ENCODE measurements around the gene LDHD. TPM values are rescaled to one million over a fixed set of nuclear protein-coding genes. Genes with fewer than 3 reads are reported as not detected.

The LDHD gene
- total RNA-seq, 5 donors from 2014 or later (not counting 1 experiment from before 2014, with no cell fraction given), result 0.13 to 0.47 (median 0.26) TPM; not detected in 2

DNA sequence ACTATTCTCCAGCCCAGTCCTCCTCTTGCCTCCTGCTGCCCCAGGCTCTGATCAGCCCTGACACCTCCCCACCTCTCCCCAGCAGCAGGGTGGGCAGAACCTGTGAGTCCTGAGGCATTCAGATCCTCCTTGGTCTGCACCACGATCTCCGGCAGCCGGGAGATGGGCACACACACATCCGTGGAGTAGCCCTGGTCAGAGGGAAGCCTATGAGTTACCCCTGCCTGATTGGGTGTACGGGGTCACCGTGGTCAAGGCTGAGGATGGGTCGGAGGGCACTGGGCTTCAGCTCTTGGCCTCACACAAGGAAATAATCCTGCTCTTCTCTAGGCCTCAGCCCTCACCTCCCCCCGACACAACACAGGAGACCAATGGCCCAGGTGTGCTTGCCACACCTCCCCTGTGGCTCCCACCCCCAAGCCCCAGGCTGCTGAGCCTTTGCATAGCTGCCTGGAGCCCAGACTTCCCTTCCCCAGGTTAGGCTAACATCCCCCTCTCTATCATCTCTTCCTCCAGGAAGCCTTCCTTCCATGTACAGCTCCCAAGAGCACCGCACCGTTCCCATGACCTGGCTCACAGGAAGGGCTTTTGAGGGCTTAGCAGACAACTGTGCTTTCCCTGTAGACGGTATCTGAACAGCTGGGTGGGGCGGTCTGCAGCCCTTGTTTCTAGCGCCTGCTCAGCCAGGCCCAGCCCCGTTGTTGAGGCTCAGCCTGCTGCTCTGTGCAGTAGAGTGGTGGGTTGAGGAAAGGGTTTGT is 3.7 kb downstream of the LDHD start:
- H3K27me3 ChIP-seq (replicated peaks in 1 of 2; ENCODE audit: control insufficient read depth in 2 of 2, extremely low read depth in 1 of 2, insufficient read depth in 2 of 2, low read length in 1 of 2), result peaks cover 0 to 34% of the 10 kb centered on the region in 2 experiments
- no peak overlapping the region for H3K27ac ChIP-seq (ENCODE audit: low read length)
- no peak for DNase-seq
- POLR2A ChIA-PET, result no interaction called here
- H3K4me3 Mint-ChIP-seq, result no peak overlapping the region
- no peaks in the 10 kb centered on the region for H3K36me3 Mint-ChIP-seq
- H3K9me3 ChIP-seq, result no peaks in the 10 kb centered on the region
- no peak overlapping the region for H3K4me3 ChIP-seq (ENCODE audit: control insufficient read depth in 1 of 2, extremely low read depth in 1 of 2, low read length in 1 of 2)
- no peaks in the 10 kb centered on the region for H3K9me3 Mint-ChIP-seq
- H3K4me1 ChIP-seq (ENCODE audit: control insufficient read depth in 1 of 2, extremely low read depth in 1 of 2, insufficient read depth in 2 of 2, low read length in 2 of 2), result peaks cover 22 to 41% of the 10 kb centered on the region in 2 experiments
- CTCF ChIA-PET, result interaction anchor here in 1 of 2 donors (1.2 kb wide), 1 partner anchor 48 kb away, joined by 3 read pairs; no protein-coding TSS in a partner anchor
- no peaks in the 10 kb centered on the region for H3K36me3 ChIP-seq (ENCODE audit: control insufficient read depth in 2 of 2, extremely low read depth in 1 of 2, insufficient read depth in 1 of 2, low read length in 1 of 2)
- peaks cover 4 to 13% of the 10 kb centered on the region in 2 donors for H3K27me3 Mint-ChIP-seq
- no peak for ATAC-seq (replicated peaks in 1 of 4)
- no peak overlapping the region for H3K27ac Mint-ChIP-seq
- peaks cover 28 to 35% (median 33%) of the 10 kb centered on the region in 3 donors for H3K4me1 Mint-ChIP-seq
- 72% methylated on average over 12 of the region's 14 CpGs for WGBS (ENCODE audit: insufficient coverage)

- no peak overlapping the region for H3K4me3 ChIP-seq (ENCODE audit: control insufficient read depth in 1 of 2, extremely low read depth in 1 of 2, low read length in 1 of 2)
- no peaks in the 10 kb centered on the region for H3K9me3 ChIP-seq
- H3K27me3 ChIP-seq (replicated peaks in 1 of 2; ENCODE audit: control insufficient read depth in 2 of 2, extremely low read depth in 1 of 2, insufficient read depth in 2 of 2, low read length in 1 of 2), result peaks cover 0 to 34% of the 10 kb centered on the region in 2 experiments
- ATAC-seq (replicated peaks in 1 of 4), result no peak
- ChIA-PET POLR2A (no interaction called here), CTCF (interaction anchor here (0.6 to 1.7 kb wide), 17 partner anchors 10 to 299 kb away, joined by 3 to 35 read pairs (median 5); partner anchors contain the start of genes ZNRF1 (in 2 of the 2) and WDR59 (in 1 of the 2))
- no peaks in the 10 kb centered on the region for H3K36me3 ChIP-seq (ENCODE audit: control insufficient read depth in 2 of 2, extremely low read depth in 1 of 2, insufficient read depth in 1 of 2, low read length in 1 of 2)
- Mint-ChIP-seq H3K4me3 (no peak overlapping the region), H3K4me1 (peaks cover 28 to 38% (median 34%) of the 10 kb centered on the region in 3 donors), H3K27ac (no peak overlapping the region), H3K36me3 (no peaks in the 10 kb centered on the region), H3K27me3 (peaks cover 4 to 13% of the 10 kb centered on the region in 2 donors), H3K9me3 (no peaks in the 10 kb centered on the region)
- no peak for DNase-seq
- 48% methylated on average over 22 of the region's 26 CpGs for WGBS (ENCODE audit: insufficient coverage)
- H3K4me1 ChIP-seq (ENCODE audit: control insufficient read depth in 1 of 2, extremely low read depth in 1 of 2, insufficient read depth in 2 of 2, low read length in 2 of 2), result peaks cover 22 to 45% of the 10 kb centered on the region in 2 experiments
- no peak overlapping the region for H3K27ac ChIP-seq (ENCODE audit: low read length)
These were observed 4.4 kb downstream of the LDHD start for GRCh38 chr16:75111961-75112733.

DNA sequence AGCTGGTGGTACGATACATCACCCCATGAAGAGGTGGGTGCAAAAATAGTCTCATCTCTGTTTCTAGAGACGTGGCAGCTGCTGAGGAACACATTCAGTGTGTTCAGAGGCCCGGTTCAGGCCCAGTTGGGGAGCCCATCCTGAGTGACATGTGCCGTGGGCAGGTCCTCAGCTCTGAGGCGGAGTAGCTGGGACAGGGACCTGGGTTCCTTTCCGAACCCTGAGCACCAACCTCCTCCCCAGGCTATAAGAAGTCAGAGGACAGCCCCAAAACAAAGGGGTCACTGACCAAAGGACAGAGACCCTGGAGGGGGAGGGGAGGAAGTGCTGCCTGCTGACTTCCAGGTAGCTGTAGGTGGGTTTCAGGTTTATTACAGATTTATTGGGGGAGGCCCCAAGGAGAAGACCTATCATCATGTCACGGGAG is 5.1 kb downstream of the LDHD start:
- no peak for DNase-seq
- ChIA-PET CTCF (interaction anchor here (0.6 to 1.7 kb wide), 34 partner anchors 8 to 302 kb away, joined by 3 to 35 read pairs (median 4); partner anchors contain the start of genes ZNRF1 (in 2 of the 2) and WDR59 (in 1 of the 2)), POLR2A (no interaction called here)
- ATAC-seq (replicated peaks in 1 of 4), result peak in 3 of 4 experiments; percentile 11 to 25 (median 14)
- peaks cover 28 to 41% (median 34%) of the 10 kb centered on the region in 3 donors for H3K4me1 Mint-ChIP-seq
- peaks cover 0 to 34% of the 10 kb centered on the region in 2 experiments for H3K27me3 ChIP-seq (replicated peaks in 1 of 2; ENCODE audit: control insufficient read depth in 2 of 2, extremely low read depth in 1 of 2, insufficient read depth in 2 of 2, low read length in 1 of 2)
- no peaks in the 10 kb centered on the region for H3K9me3 ChIP-seq
- WGBS (ENCODE audit: insufficient coverage), result 36% methylated on average over 5 of the region's 7 CpGs
- H3K27ac Mint-ChIP-seq, result no peak overlapping the region
- peaks cover 4 to 13% of the 10 kb centered on the region in 2 donors for H3K27me3 Mint-ChIP-seq
- peaks cover 22 to 48% of the 10 kb centered on the region in 2 experiments for H3K4me1 ChIP-seq (ENCODE audit: control insufficient read depth in 1 of 2, extremely low read depth in 1 of 2, insufficient read depth in 2 of 2, low read length in 2 of 2)
- H3K27ac ChIP-seq (ENCODE audit: low read length), result peak overlapping the region; percentile 26
- H3K36me3 Mint-ChIP-seq, result no peaks in the 10 kb centered on the region
- H3K9me3 Mint-ChIP-seq, result no peaks in the 10 kb centered on the region
- H3K36me3 ChIP-seq (ENCODE audit: control insufficient read depth in 2 of 2, extremely low read depth in 1 of 2, insufficient read depth in 1 of 2, low read length in 1 of 2), result no peaks in the 10 kb centered on the region
- no peak overlapping the region for H3K4me3 Mint-ChIP-seq
- no peak overlapping the region for H3K4me3 ChIP-seq (ENCODE audit: control insufficient read depth in 1 of 2, extremely low read depth in 1 of 2, low read length in 1 of 2)

GRCh38 chr16:75110637-75111513 is 5.7 kb downstream of the LDHD start:
- POLR2A ChIA-PET, result no interaction called here
- H3K4me1 Mint-ChIP-seq, result peaks cover 33 to 47% (median 40%) of the 10 kb centered on the region in 3 donors

DNA sequence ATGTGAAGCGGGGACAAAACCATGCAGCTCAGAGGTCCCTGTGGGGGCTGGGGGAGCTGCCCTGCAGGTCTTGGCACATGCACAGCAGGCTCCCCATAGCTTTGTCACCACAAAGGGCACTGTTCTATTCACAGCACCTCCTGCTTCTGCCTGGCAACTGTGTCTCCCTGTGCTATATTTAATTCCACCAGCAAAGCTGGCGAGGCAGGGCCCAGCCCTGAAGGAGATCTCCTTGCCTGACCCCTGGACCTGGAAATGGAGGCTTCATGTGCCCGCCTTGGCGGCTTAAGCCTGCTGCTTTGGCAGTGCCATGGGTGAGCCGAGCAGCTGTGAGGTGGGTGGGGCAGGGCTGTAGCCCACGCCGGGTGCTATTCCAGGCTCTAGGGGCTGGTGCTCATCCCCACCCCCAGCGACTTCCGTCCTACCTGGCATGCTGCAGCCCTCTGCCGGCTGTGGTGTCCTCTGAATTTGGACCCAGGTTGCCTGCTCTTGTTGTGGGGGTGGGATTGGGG is 6.8 kb downstream of the LDHD start:
- ChIA-PET POLR2A (no interaction called here), CTCF (interaction anchor here (0.6 to 2.0 kb wide), 5 partner anchors 11 to 125 kb away, joined by 3 to 16 read pairs (median 7); partner anchors contain the start of genes WDR59 (in 1 of the 2) and ZNRF1 (in 1 of the 2))
- 73% methylated on average over 4 of the region's 10 CpGs for WGBS (ENCODE audit: insufficient coverage)
- peak overlapping the region; percentile 15 to 60 (median 47) for H3K4me3 Mint-ChIP-seq
- ATAC-seq (replicated peaks in 1 of 4) (no peak), DNase-seq (no peak)
- H3K4me1 Mint-ChIP-seq, result peaks cover 42 to 58% (median 47%) of the 10 kb centered on the region in 3 donors
- no peaks in the 10 kb centered on the region for H3K36me3 Mint-ChIP-seq
- peaks cover 0 to 34% of the 10 kb centered on the region in 2 experiments for H3K27me3 ChIP-seq (replicated peaks in 1 of 2; ENCODE audit: control insufficient read depth in 2 of 2, extremely low read depth in 1 of 2, insufficient read depth in 2 of 2, low read length in 1 of 2)
- no peaks in the 10 kb centered on the region for H3K36me3 ChIP-seq (ENCODE audit: control insufficient read depth in 2 of 2, extremely low read depth in 1 of 2, insufficient read depth in 1 of 2, low read length in 1 of 2)
- H3K27ac ChIP-seq (ENCODE audit: low read length), result peak overlapping the region; percentile 53
- peaks cover 24 to 62% of the 10 kb centered on the region in 2 experiments for H3K4me1 ChIP-seq (ENCODE audit: control insufficient read depth in 1 of 2, extremely low read depth in 1 of 2, insufficient read depth in 2 of 2, low read length in 2 of 2)
- no peak overlapping the region for H3K4me3 ChIP-seq (ENCODE audit: control insufficient read depth in 1 of 2, extremely low read depth in 1 of 2, low read length in 1 of 2)
- H3K9me3 ChIP-seq, result no peaks in the 10 kb centered on the region
- peak overlapping the region; percentile 80 to 83 for H3K27ac Mint-ChIP-seq
- no peaks in the 10 kb centered on the region for H3K9me3 Mint-ChIP-seq
- H3K27me3 Mint-ChIP-seq, result peaks cover 4 to 13% of the 10 kb centered on the region in 2 donors

More at GRCh38 chr16:75110637-75111513, 5.7 kb downstream of the LDHD start:
- H3K4me3 Mint-ChIP-seq, result peak overlapping the region; percentile 26 to 60 (median 41)
- Histone ChIP-seq H3K9me3 (no peaks in the 10 kb centered on the region), H3K27me3 (replicated peaks in 1 of 2; ENCODE audit: control insufficient read depth in 2 of 2, extremely low read depth in 1 of 2, insufficient read depth in 2 of 2, low read length in 1 of 2) (peaks cover 0 to 34% of the 10 kb centered on the region in 2 experiments), H3K4me1 (ENCODE audit: control insufficient read depth in 1 of 2, extremely low read depth in 1 of 2, insufficient read depth in 2 of 2, low read length in 2 of 2) (peaks cover 22 to 52% of the 10 kb centered on the region in 2 experiments), H3K4me3 (ENCODE audit: control insufficient read depth in 1 of 2, extremely low read depth in 1 of 2, low read length in 1 of 2) (peak overlapping the region in 1 of 2 donors; percentile 25), H3K36me3 (ENCODE audit: control insufficient read depth in 2 of 2, extremely low read depth in 1 of 2, insufficient read depth in 1 of 2, low read length in 1 of 2) (no peaks in the 10 kb centered on the region), H3K27ac (ENCODE audit: low read length) (peak overlapping the region; percentile 26)
- no peaks in the 10 kb centered on the region for H3K36me3 Mint-ChIP-seq
- ATAC-seq (replicated peaks in 1 of 4), result peak; percentile 76 to 85 (median 80)
- DNase-seq, result peak; percentile 51 to 89 (median 74)
- peaks cover 4 to 13% of the 10 kb centered on the region in 2 donors for H3K27me3 Mint-ChIP-seq
- no peaks in the 10 kb centered on the region for H3K9me3 Mint-ChIP-seq
- H3K27ac Mint-ChIP-seq, result peak overlapping the region; percentile 83 to 89
- 28% methylated on average over 27 of the region's 28 CpGs for WGBS (ENCODE audit: insufficient coverage)
- CTCF ChIA-PET, result interaction anchor here (0.6 to 1.7 kb wide), 38 partner anchors 8 to 399 kb away, joined by 3 to 35 read pairs (median 4); partner anchors contain the start of genes WDR59 (in 2 of the 2) and ZNRF1 (in 2 of the 2)
